AG09319 (cell line): ENCODE data around the gene ZBTB44.

Experiments
- DNase-seq: peaks from one replicate; pipeline ENCODE4 v3.0.0-alpha.2; 2010; ENCODE audit warnings: low read depth; ENCODE audit errors: extremely low read depth
- TF ChIP-seq, protein P1 (sequence below): IDR thresholded peaks from 2 replicates; pipeline ENCODE4 v1.5.1; 2011; ENCODE audit warnings: low read depth, mild to moderate bottlenecking, inconsistent platforms, low read length, moderate library complexity

ZBTB44 gene

GRCh38 chr11:130189492-130190210 lies 125.1 kb downstream of the ZBTB44 start:
- no peak for DNase-seq
- TF ChIP-seq, protein P1, sequence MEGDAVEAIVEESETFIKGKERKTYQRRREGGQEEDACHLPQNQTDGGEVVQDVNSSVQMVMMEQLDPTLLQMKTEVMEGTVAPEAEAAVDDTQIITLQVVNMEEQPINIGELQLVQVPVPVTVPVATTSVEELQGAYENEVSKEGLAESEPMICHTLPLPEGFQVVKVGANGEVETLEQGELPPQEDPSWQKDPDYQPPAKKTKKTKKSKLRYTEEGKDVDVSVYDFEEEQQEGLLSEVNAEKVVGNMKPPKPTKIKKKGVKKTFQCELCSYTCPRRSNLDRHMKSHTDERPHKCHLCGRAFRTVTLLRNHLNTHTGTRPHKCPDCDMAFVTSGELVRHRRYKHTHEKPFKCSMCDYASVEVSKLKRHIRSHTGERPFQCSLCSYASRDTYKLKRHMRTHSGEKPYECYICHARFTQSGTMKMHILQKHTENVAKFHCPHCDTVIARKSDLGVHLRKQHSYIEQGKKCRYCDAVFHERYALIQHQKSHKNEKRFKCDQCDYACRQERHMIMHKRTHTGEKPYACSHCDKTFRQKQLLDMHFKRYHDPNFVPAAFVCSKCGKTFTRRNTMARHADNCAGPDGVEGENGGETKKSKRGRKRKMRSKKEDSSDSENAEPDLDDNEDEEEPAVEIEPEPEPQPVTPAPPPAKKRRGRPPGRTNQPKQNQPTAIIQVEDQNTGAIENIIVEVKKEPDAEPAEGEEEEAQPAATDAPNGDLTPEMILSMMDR = no peak

- TF ChIP-seq, protein P1 = no peak
- DNase-seq = no peak
These were observed 126.0 kb downstream of the ZBTB44 start for GRCh38 chr11:130188585-130189347.

- TF ChIP-seq, protein P1 = no peak
- no peak for DNase-seq
These were observed 126.7 kb downstream of the ZBTB44 start for GRCh38 chr11:130188047-130188446.

DNA sequence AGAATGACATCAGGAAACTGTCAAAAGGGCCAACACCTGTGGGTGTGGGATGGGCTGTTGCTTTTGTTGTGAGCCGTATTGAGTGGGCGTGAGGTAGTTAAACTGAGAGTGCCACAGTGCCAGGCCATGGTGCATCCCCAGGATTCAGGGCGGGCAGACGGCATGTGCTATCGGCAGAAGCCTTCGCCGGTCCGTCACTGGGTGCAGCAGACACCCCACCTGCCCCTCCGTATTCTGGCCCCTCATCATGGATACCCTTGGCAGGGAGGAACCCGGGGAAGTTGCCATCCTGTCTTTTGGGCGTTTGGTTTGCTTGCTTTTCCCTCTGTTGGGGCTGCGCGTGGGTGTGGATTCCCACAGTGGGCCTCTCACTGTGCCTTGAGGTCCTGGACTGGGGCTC lies 127.6 kb downstream of the ZBTB44 start:
- TF ChIP-seq, protein P1 = no peak

DNA sequence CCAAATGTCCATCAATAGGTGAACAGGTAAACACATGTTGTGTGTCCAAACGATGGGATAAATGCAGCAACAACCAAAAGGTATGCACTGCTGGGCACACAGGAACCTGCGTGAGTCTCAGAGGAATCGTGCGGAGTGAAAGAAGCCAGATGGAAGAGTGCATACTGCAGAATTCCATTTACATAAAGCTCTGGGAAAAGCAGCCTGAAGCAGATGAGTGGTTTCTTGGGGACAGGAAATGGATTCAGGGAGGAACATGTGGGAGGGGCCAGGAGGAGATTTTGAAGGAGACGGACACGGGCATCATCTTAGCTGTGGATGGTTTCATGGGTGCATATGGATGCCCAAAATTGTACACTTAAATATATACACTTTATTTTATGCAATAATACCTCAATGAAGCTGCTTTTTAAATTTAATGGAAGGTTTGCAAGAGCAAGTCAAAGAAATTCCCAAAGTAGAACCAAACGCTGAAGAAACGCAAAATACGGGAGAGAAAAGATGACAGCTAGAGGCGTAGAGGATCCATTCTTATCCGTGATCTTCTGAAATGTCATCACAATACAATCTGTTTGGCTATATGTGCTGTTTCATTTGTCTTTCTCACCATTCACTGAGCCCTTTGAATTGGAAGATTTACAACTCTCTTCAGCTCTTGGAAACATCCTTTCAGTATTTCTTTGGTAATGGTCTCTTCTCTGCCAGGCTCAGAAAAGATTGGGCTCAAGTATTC lies 130.7 kb downstream of the ZBTB44 start:
- TF ChIP-seq, protein P1 = no peak
- no peak for DNase-seq

More for the DNA sequence above, 127.6 kb downstream of the ZBTB44 start:
- no peak for DNase-seq

DNA sequence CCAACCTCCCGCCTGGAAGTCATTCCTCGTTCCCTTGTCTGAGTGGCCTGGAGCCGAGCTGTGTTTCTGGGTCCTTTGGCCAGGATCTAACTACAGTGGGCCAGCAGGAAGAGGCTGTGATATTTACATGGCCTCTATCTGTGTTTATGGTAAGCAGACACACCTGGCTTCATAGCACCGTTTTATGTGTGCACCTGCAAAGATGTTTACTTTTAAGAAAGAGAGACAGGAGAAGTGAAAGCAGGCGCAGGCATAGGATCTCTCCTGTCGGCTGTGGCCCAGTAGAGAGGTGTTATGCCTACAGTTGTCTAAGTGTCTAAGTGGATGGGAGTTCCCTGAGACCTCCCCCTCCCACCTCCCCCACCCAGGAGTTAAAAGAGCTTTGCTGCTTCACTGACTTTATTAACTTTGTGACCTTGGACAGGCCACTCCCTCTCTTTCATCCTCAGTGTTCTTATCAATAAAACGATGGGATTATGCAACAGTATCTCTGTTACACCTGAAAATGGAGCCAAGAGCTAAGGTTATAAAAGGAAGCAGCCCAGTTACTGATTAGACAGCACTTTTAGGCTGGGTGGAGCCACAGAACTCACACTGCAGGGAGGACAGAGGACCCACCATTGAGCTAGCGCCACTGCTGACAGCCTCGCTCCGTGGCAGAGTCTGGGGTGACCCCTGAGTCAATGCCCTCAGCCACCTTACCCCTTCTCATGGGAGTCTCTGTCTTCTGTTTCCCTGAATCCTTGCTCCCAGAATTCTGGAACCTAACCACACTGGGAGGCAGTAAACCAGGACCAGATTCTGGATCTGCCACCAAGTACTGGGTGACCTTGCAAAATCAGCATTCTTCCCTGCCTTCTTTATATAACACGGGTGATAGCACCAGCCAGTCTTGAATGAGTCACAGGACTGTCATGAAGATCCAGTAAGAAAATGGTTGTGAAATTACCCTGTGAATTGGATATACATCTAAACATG lies 133.1 kb downstream of the ZBTB44 start:
- DNase-seq = peak; percentile 39
- TF ChIP-seq, protein P1 = no peak
